WI38 (cell line): ENCODE data around the gene KLHDC7B.

Source experiments
- H3K4me3 ChIP-seq: 2 replicates; pipeline ENCODE4 v1.5.1; 2011; ENCODE audit warnings: low read depth, mild to moderate bottlenecking, control low read depth, low read length
- CTCF ChIP-seq: IDR thresholded peaks from 2 replicates; pipeline ENCODE4 v1.5.1; 2012; ENCODE audit warnings: low read depth, mild to moderate bottlenecking, control low read depth, low read length

Gene KLHDC7B

GRCh38 chr22:50545522-50546325, at the start of gene KLHDC7B:
Gene KLHDC7B, plus strand, starts transcription at chr22:50545899. Its CDS starts 345 bp downstream, at chr22:50546244.
- no peak within 1 kb of the TSS for H3K4me3 ChIP-seq
- 0 out of 2 replicates have a peak, but pooled peaks have one; percentile 15 for TF ChIP-seq CTCF

- H3K4me3 ChIP-seq, result no peak overlapping the region
- TF ChIP-seq CTCF, result no peak
Observed at GRCh38 chr22:50497093-50497492, 48.6 kb upstream of the KLHDC7B start.

- no peak overlapping the region for H3K4me3 ChIP-seq
- TF ChIP-seq CTCF, result peak; percentile 62
Observed at GRCh38 chr22:50498322-50498890, 47.3 kb upstream of the KLHDC7B start.

GRCh38 chr22:50500452-50500851, 45.2 kb upstream of the KLHDC7B start:
- no peak for TF ChIP-seq CTCF
- no peak overlapping the region for H3K4me3 ChIP-seq

GRCh38 chr22:50502096-50502495, 43.6 kb upstream of the KLHDC7B start:
- no peak for TF ChIP-seq CTCF

GRCh38 chr22:50502628-50503474, 42.8 kb upstream of the KLHDC7B start:
- no peak overlapping the region for H3K4me3 ChIP-seq
- no peak for TF ChIP-seq CTCF

More at GRCh38 chr22:50502096-50502495, 43.6 kb upstream of the KLHDC7B start:
- no peak overlapping the region for H3K4me3 ChIP-seq
